GM12878 (cell line): ENCODE measurements around the gene CLEC5A. TPM values are rescaled to one million over a fixed set of nuclear protein-coding genes. Genes with fewer than 3 reads are reported as not detected.

Experiments
- ATAC-seq: fragments of 200-7000 bp; cut with Tn5 transposase; 3 replicates; pipeline ENCODE4 v1.9.1; 2020; ENCODE audit warnings: mild to moderate bottlenecking, moderate library complexity
- BruUV-seq: library from RNA; stranded (reverse); fragments of 400-500 nt; replicated peaks from 2 replicates; lab custom pipeline; 2021; lab: Mats Ljungman, UMichigan
- CTCF ChIA-PET: fragments of 300-600 bp; sonication (Branson Sonifier 250); formaldehyde crosslinking; extraction: SDS; loops from one replicate; lab custom pipeline; 2021; ENCODE audit warnings: inconsistent platforms; lab: Yijun Ruan, JAX
- POLR2A ChIA-PET: fragments of 350-600 bp; formaldehyde crosslinking; extraction: SDS; loops from one replicate; lab custom pipeline; 2021; ENCODE audit warnings: inconsistent platforms; lab: Charles Lee
- RAD21 ChIA-PET: fragments of 300-600 bp; sonication (Branson Sonifier 250); formaldehyde crosslinking; loops from one replicate; lab custom pipeline; 2023; ENCODE audit warnings: antibody characterized with exemption; ENCODE audit not compliant: unreplicated experiment; lab: Charles Lee
- SMC1A ChIA-PET: fragments of 300-600 bp; sonication (Branson Sonifier 250); formaldehyde crosslinking; loops from one replicate; lab custom pipeline; 2023; ENCODE audit not compliant: unreplicated experiment, uncharacterized antibody; lab: Charles Lee
- DNase-seq: peaks from one replicate; pipeline ENCODE4 v3.0.0-alpha.2; 2011; ENCODE audit warnings: low read depth, low spot score
- FAIRE-seq: peaks from 3 replicates; lab custom pipeline; 2011; peaks lifted over from hg19 to GRCh38; lab: Jason Lieb, UNC
- H2AFZ ChIP-seq: 2 replicates; pipeline ENCODE4 v1.6.0; 2011; ENCODE audit warnings: low read depth, low read length, control low read depth; ENCODE audit not compliant: control insufficient read depth
- H3K27ac ChIP-seq: 2 replicates; pipeline ENCODE4 v1.5.1; 2011; ENCODE audit warnings: control low read depth; ENCODE audit not compliant: control insufficient read depth, insufficient read depth
- H3K27me3 ChIP-seq, 2 experiments: replicated peaks in 1 of 2; 2 replicates each; pipeline versions ENCODE4 v1.6.0 to v1.6.1; 2011; ENCODE audit warnings: low read length in 1 of 2; ENCODE audit not compliant: control insufficient read depth in 2 of 2, insufficient read depth in 2 of 2
- H3K36me3 ChIP-seq, 2 experiments: 2 replicates each; pipeline ENCODE4 v1.5.1; 2011; ENCODE audit warnings: low read length in 1 of 2; ENCODE audit not compliant: control insufficient read depth in 2 of 2, insufficient read depth in 2 of 2
- H3K4me1 ChIP-seq: 2 replicates; pipeline ENCODE4 v1.6.1; 2011; ENCODE audit warnings: mild to moderate bottlenecking, low read length, moderate library complexity, mixed read lengths; ENCODE audit not compliant: control insufficient read depth, insufficient read depth
- H3K4me2 ChIP-seq: 2 replicates; pipeline ENCODE4 v1.6.0; 2011; ENCODE audit warnings: control low read depth; ENCODE audit not compliant: control insufficient read depth, insufficient read depth
- H3K4me3 ChIP-seq: fragments of 200-600 bp; sonication (generic); 2 replicates; pipeline ENCODE4 v1.5.1; 2016
- H3K79me2 ChIP-seq: 2 replicates; pipeline ENCODE4 v1.6.0; 2011; ENCODE audit warnings: low read length; ENCODE audit not compliant: control insufficient read depth, insufficient read depth
- H3K9ac ChIP-seq: 2 replicates; pipeline ENCODE4 v1.8.0; 2011; ENCODE audit warnings: low read length, control low read depth, mixed read lengths; ENCODE audit not compliant: control insufficient read depth, insufficient read depth
- H3K9me3 ChIP-seq: replicated peaks from 3 replicates; pipeline ENCODE4 v1.5.1; 2011; ENCODE audit warnings: mild to moderate bottlenecking, low read length; ENCODE audit not compliant: control insufficient read depth, insufficient read depth
- H4K20me1 ChIP-seq: 2 replicates; pipeline ENCODE4 v1.6.0; 2011; ENCODE audit not compliant: control insufficient read depth, insufficient read depth
- BACH1 ChIP-seq: fragments of 450-650 bp; IDR thresholded peaks from 2 replicates; pipeline ENCODE4 v1.6.1; 2017; ENCODE audit warnings: mild to moderate bottlenecking, borderline replicate concordance
- CEBPB ChIP-seq, 2 experiments: fragments of 150-350 bp in 1 of 2; IDR thresholded peaks; 2 replicates each; pipeline ENCODE4 v1.6.1; 2012 to 2014; ENCODE audit warnings: low read depth in 2 of 2, low read length in 2 of 2, borderline replicate concordance in 1 of 2, inconsistent platforms in 1 of 2
- CHD1 ChIP-seq: IDR thresholded peaks from 2 replicates; pipeline ENCODE4 v1.6.1; 2012; ENCODE audit warnings: low read depth, low read length, improper control_type of control experiment
- CREB1 ChIP-seq: IDR thresholded peaks from 2 replicates; pipeline ENCODE4 v1.6.1; 2012; ENCODE audit warnings: low read depth, mild to moderate bottlenecking, inconsistent platforms
- CTCF ChIP-seq, 3 experiments: IDR thresholded peaks in 2 of 3; conservative IDR thresholded peaks in 1 of 3; 2 replicates each; pipeline ENCODE4 v1.5.1; 2011; ENCODE audit warnings: low read depth in 3 of 3, low read length in 3 of 3, mild to moderate bottlenecking in 3 of 3, control low read depth in 2 of 3, moderate library complexity in 2 of 3, inconsistent platforms in 1 of 3, mixed read lengths in 1 of 3; ENCODE audit not compliant: control insufficient read depth in 2 of 3, insufficient read depth in 1 of 3; ENCODE audit errors: extremely low read depth in 1 of 3
- MEF2A ChIP-seq: IDR thresholded peaks from 2 replicates; pipeline ENCODE4 v1.6.1; 2011; ENCODE audit warnings: low read depth, mild to moderate bottlenecking, low read length, moderate library complexity; ENCODE audit not compliant: insufficient read depth
- MTA2 ChIP-seq: fragments of 450-650 bp; IDR thresholded peaks from 2 replicates; pipeline ENCODE4 v1.6.1; 2016; ENCODE audit warnings: low read depth, mild to moderate bottlenecking, moderate library complexity
- NFIC ChIP-seq: IDR thresholded peaks from 2 replicates; pipeline ENCODE4 v1.6.1; 2012; ENCODE audit warnings: low read depth, mild to moderate bottlenecking, inconsistent platforms, low read length, moderate library complexity
- PAX8 ChIP-seq: fragments of 450-650 bp; IDR thresholded peaks from 2 replicates; pipeline ENCODE4 v1.6.1; 2017; ENCODE audit warnings: mild to moderate bottlenecking, moderate library complexity
- RBBP5 ChIP-seq: fragments of 200-600 bp; sonication (generic); conservative IDR thresholded peaks from 2 replicates; pipeline ENCODE4 v1.6.1; 2016
- SRF ChIP-seq, 2 experiments: IDR thresholded peaks; 2 replicates each; pipeline ENCODE4 v1.6.1; 2011; ENCODE audit warnings: low read depth in 2 of 2, low read length in 2 of 2, mild to moderate bottlenecking in 1 of 2, moderate library complexity in 1 of 2
- TCF3 ChIP-seq: IDR thresholded peaks from 2 replicates; pipeline ENCODE4 v1.6.1; 2012; ENCODE audit warnings: low read depth, mild to moderate bottlenecking, low read length, borderline replicate concordance; ENCODE audit not compliant: insufficient read depth
- ZBTB40 ChIP-seq: fragments of 450-650 bp; IDR thresholded peaks from 2 replicates; pipeline ENCODE4 v1.6.1; 2016; ENCODE audit warnings: mild to moderate bottlenecking, moderate library complexity, borderline replicate concordance
- ZNF207 ChIP-seq: fragments of 450-650 bp; IDR thresholded peaks from 2 replicates; pipeline ENCODE4 v1.6.1; 2014; ENCODE audit warnings: antibody characterized with exemption, mild to moderate bottlenecking, borderline replicate concordance
- ZNF592 ChIP-seq: fragments of 450-650 bp; IDR thresholded peaks from 2 replicates; pipeline ENCODE4 v1.6.1; 2017; ENCODE audit warnings: mild to moderate bottlenecking, moderate library complexity
- WGBS: methylation state at CpG from one replicate; pipeline ENCODE4 v1.1.6; 2016; ENCODE audit warnings: low lambda C conversion rate; ENCODE audit not compliant: insufficient replicate concordance, insufficient coverage; ENCODE audit errors: missing lambda C conversion rate; 5-methylcytosine and 5-hydroxymethylcytosine counted together
- in situ Hi-C: fragments of 300-500 bp; cut with MboI; formaldehyde crosslinking; loops from 9 replicates; pipeline ENCODE4 v1.14.3; 2018; ENCODE audit warnings: mixed read lengths
- intact Hi-C: fragments of 100-400 bp; cut with micrococcal nuclease; formaldehyde crosslinking; loops from one replicate; pipeline ENCODE4 v1.14.2; 2022; ENCODE audit not compliant: unreplicated experiment
- polyA plus RNA-seq, 11 experiments: library from polyadenylated mRNA; depleted of rRNA in 4 of 11; unstranded in 6 of 11; stranded (reverse) in 5 of 11; fragments of >200 nt; fragmentation: Nextera tagmentation in 4 of 11; fragmentation: Illumina TruSeq in 1 of 11; extraction: Ambion mirVana in 4 of 11; extraction: Trizol in 1 of 11; gene quantifications; 1 replicate in 1 of 11; 2 replicates in 10 of 11; pipeline versions ENCODE4 v1.2.1 to v1.2.3, GENCODE V29; 2011 to 2016; ENCODE audit warnings: inconsistent platforms in 2 of 11, missing spikeins in 2 of 11, low read depth in 1 of 11
- total RNA-seq, 4 experiments: library from RNA; depleted of rRNA in 3 of 4; stranded (reverse); fragments of >200 nt in 3 of 4; fragmentation: Illumina TruSeq in 1 of 4; extraction: Trizol in 1 of 4; gene quantifications; 2 replicates each; pipeline versions ENCODE4 v1.2.1 to v1.2.3, GENCODE V29; 2013 to 2021

CLEC5A gene
- total and polyA plus RNA-seq, 10 of the 15 experiments (the other 5 are each of a cell fraction or from before 2014, with no cell fraction given) = not detected

- Histone ChIP-seq H3K9ac (no peak overlapping the region), H3K27ac (no peak overlapping the region), H4K20me1 (no peaks in the 10 kb centered on the region), H3K27me3 (no peaks in the 10 kb centered on the region), H2AFZ (no peak overlapping the region), H3K4me1 (no peaks in the 10 kb centered on the region), H3K79me2 (no peaks in the 10 kb centered on the region), H3K9me3 (no peaks in the 10 kb centered on the region), H3K4me2 (no peak overlapping the region), H3K36me3 (no peaks in the 10 kb centered on the region), H3K4me3 (no peak overlapping the region)
- in situ Hi-C loops (loop anchor here (10.0 kb wide), 1 partner anchor 325 kb away; no protein-coding TSS in a partner anchor), intact Hi-C loops (no loop called here)
- FAIRE-seq (no peak), ATAC-seq (no peak), DNase-seq (no peak)
- no TSS peak for BruUV-seq
- ChIA-PET RAD21 (no interaction called here), SMC1A (no interaction called here), POLR2A (no interaction called here), CTCF (no interaction called here)
- WGBS = 6% methylated on average over 2 of the region's 2 CpGs
- no peak for TF ChIP-seq ZNF207
- no peak for TF ChIP-seq TCF3
- no peak for TF ChIP-seq CREB1
- no peak for TF ChIP-seq BACH1
- no peak for TF ChIP-seq MEF2A
- TF ChIP-seq PAX8 = no peak
- no peak for TF ChIP-seq NFIC
- no peak for TF ChIP-seq CEBPB (IDR thresholded peaks at IDR 0.05; ENCODE audit: borderline replicate concordance in 1 of 2, low read depth in 2 of 2, low read length in 2 of 2)
- TF ChIP-seq ZNF592 = no peak
- no peak for TF ChIP-seq MTA2
- TF ChIP-seq CTCF (IDR thresholded peaks at IDR 0.05 in 2 of 3, conservative IDR thresholded peaks at IDR 0.05 in 1 of 3; ENCODE audit: control insufficient read depth in 2 of 3, extremely low read depth in 1 of 3, insufficient read depth in 1 of 3, low read depth in 3 of 3, low read length in 3 of 3) = no peak
- no peak for TF ChIP-seq RBBP5
- no peak for TF ChIP-seq SRF (IDR thresholded peaks at IDR 0.05; ENCODE audit: low read depth in 2 of 2, low read length in 2 of 2)
- TF ChIP-seq CHD1 = no peak
- TF ChIP-seq ZBTB40 = no peak
Measured at GRCh38 chr7:141979568-141979967, 32.8 kb upstream of the CLEC5A start.
